A549 (cell line): ENCODE measurements around the gene C1QTNF12.

Source experiments
- EP300 ChIP-seq, 2 experiments: fragments of >200 bp; sonication (Bioruptor Twin); formaldehyde crosslinking; IDR thresholded peaks; 2 replicates in 1 of 2; 3 replicates in 1 of 2; pipeline ENCODE4 v1.6.1; 2016 to 2017
- TF ChIP-seq, protein P1 (sequence below): fragments of >200 bp; sonication (Bioruptor Twin); formaldehyde crosslinking; IDR thresholded peaks from 3 replicates; pipeline ENCODE4 v1.5.1; 2016

DNA sequence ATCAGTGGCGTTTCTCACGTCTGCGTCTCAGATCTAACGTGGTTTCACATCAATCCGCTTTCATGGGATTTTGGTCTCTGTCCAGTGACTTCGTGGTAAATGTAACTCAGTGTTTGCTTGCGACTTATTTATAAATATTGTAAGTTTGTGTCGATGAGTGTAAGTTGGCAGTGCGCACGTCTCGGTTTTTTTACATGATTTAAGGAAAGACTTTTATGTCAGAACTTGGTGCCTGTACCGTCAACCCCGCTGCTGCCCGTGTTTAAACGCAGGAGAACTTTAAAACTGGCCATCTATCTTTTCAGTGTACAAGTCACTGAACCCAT, 13.0 kb downstream of the C1QTNF12 start:
- TF ChIP-seq, protein P1, sequence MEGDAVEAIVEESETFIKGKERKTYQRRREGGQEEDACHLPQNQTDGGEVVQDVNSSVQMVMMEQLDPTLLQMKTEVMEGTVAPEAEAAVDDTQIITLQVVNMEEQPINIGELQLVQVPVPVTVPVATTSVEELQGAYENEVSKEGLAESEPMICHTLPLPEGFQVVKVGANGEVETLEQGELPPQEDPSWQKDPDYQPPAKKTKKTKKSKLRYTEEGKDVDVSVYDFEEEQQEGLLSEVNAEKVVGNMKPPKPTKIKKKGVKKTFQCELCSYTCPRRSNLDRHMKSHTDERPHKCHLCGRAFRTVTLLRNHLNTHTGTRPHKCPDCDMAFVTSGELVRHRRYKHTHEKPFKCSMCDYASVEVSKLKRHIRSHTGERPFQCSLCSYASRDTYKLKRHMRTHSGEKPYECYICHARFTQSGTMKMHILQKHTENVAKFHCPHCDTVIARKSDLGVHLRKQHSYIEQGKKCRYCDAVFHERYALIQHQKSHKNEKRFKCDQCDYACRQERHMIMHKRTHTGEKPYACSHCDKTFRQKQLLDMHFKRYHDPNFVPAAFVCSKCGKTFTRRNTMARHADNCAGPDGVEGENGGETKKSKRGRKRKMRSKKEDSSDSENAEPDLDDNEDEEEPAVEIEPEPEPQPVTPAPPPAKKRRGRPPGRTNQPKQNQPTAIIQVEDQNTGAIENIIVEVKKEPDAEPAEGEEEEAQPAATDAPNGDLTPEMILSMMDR: no peak
- TF ChIP-seq EP300 (IDR thresholded peaks at IDR 0.05): no peak
